HepG2 (cell line): ENCODE results near the gene YPEL3. TPM values are rescaled to one million over a fixed set of nuclear protein-coding genes. Genes with fewer than 3 reads are reported as not detected.

ENCODE experiments used
- AGO2 ChIP-seq: fragments of 200-400 bp; formaldehyde crosslinking; optimal IDR thresholded peaks from 2 replicates; pipeline ENCODE3; 2017; ENCODE audit warnings: mild to moderate bottlenecking, low read depth, low read length, moderate library complexity
- ASH2L ChIP-seq: fragments of 300-600, 200-600 bp; sonication (generic); IDR thresholded peaks from 2 replicates; pipeline ENCODE4 v1.7.0; 2017; ENCODE audit warnings: low read depth, mild to moderate bottlenecking, moderate library complexity, mixed read lengths, low read length; ENCODE audit not compliant: insufficient read length
- ESRRA ChIP-seq: sonication (generic); formaldehyde crosslinking; IDR thresholded peaks from 2 replicates; pipeline ENCODE4 v1.5.1; 2020; ENCODE audit warnings: mild to moderate bottlenecking, low read depth, missing genetic modification reagents
- GABPB1 ChIP-seq: IDR thresholded peaks from 2 replicates; pipeline ENCODE4 v1.6.1; 2016; ENCODE audit warnings: mild to moderate bottlenecking, missing genetic modification reagents, moderate library complexity, missing compliant biosample characterization
- HES4 ChIP-seq: sonication (generic); formaldehyde crosslinking; IDR thresholded peaks from 2 replicates; pipeline ENCODE4 v1.9.0; 2021; ENCODE audit warnings: mild to moderate bottlenecking, missing genetic modification reagents, borderline replicate concordance
- HMG20B ChIP-seq: conservative IDR thresholded peaks from 2 replicates; pipeline ENCODE4 v1.6.1; 2016; ENCODE audit warnings: missing genetic modification reagents, missing compliant biosample characterization
- IRF9 ChIP-seq: sonication (generic); formaldehyde crosslinking; IDR thresholded peaks from 2 replicates; pipeline ENCODE4 v1.8.0; 2022; ENCODE audit warnings: missing genetic modification reagents, mild to moderate bottlenecking, borderline replicate concordance
- IRX3 ChIP-seq: sonication (generic); formaldehyde crosslinking; IDR thresholded peaks from 2 replicates; pipeline ENCODE4 v1.8.1; 2023; ENCODE audit warnings: mild to moderate bottlenecking, low read depth, missing genetic modification reagents, borderline replicate concordance
- NFE2 ChIP-seq: sonication (generic); formaldehyde crosslinking; IDR thresholded peaks from 2 replicates; pipeline ENCODE4 v1.4.0; 2020; ENCODE audit warnings: missing genetic modification reagents
- NFE2L2 ChIP-seq: fragments of 150-350 bp; IDR thresholded peaks from 2 replicates; pipeline ENCODE4 v1.6.1; 2014; ENCODE audit warnings: low read length
- U2AF1 ChIP-seq: fragments of 200-400 bp; formaldehyde crosslinking; optimal IDR thresholded peaks from 2 replicates; pipeline ENCODE3; 2017; ENCODE audit warnings: mild to moderate bottlenecking, low read depth, low read length
- ZFP37 ChIP-seq: sonication (generic); formaldehyde crosslinking; IDR thresholded peaks from 2 replicates; pipeline ENCODE4 v1.4.0; 2020; ENCODE audit warnings: missing genetic modification reagents, borderline replicate concordance
- ZIK1 ChIP-seq: sonication (generic); formaldehyde crosslinking; IDR thresholded peaks from 2 replicates; pipeline ENCODE4 v1.5.0; 2020; ENCODE audit warnings: mild to moderate bottlenecking, low read depth, missing genetic modification reagents, borderline replicate concordance
- ZNF205 ChIP-seq: IDR thresholded peaks from 2 replicates; pipeline ENCODE4 v1.6.1; 2018; ENCODE audit warnings: missing biosample characterization, missing genetic modification reagents
- ZNF281 ChIP-seq: sonication (generic); formaldehyde crosslinking; IDR thresholded peaks from 2 replicates; pipeline ENCODE4 v1.4.0; 2020; ENCODE audit warnings: missing genetic modification reagents, borderline replicate concordance
- ZNF550 ChIP-seq: sonication (generic); formaldehyde crosslinking; IDR thresholded peaks from 2 replicates; pipeline ENCODE4 v1.4.0; 2020; ENCODE audit warnings: mild to moderate bottlenecking, missing genetic modification reagents, borderline replicate concordance
- ZNF567 ChIP-seq: sonication (generic); formaldehyde crosslinking; IDR thresholded peaks from 2 replicates; pipeline ENCODE4 v1.8.1; 2023; ENCODE audit warnings: mild to moderate bottlenecking, missing genetic modification reagents, borderline replicate concordance
- ZSCAN25 ChIP-seq: sonication (generic); formaldehyde crosslinking; IDR thresholded peaks from 2 replicates; pipeline ENCODE4 v1.8.0; 2022; ENCODE audit warnings: mild to moderate bottlenecking, missing genetic modification reagents
- polyA plus RNA-seq, 8 experiments: library from polyadenylated mRNA; depleted of rRNA in 3 of 8; stranded (reverse) in 7 of 8; unstranded in 1 of 8; fragments of >200 nt; fragmentation: Illumina TruSeq in 4 of 8; extraction: Trizol in 4 of 8; gene quantifications; 2 replicates each; pipeline versions ENCODE4 v1.2.1 to v1.2.3, GENCODE V29; 2011 to 2016; ENCODE audit warnings: low read depth in 4 of 8, missing spikeins in 1 of 8, mixed read lengths in 1 of 8; ENCODE audit not compliant: insufficient read depth in 1 of 8
- total RNA-seq, 5 experiments: library from RNA; depleted of rRNA; stranded (reverse); fragments of >200 nt; fragmentation: Illumina TruSeq; extraction: Trizol; gene quantifications; 2 replicates each; pipeline ENCODE4 v1.2.3, GENCODE V29; 2016; ENCODE audit warnings: low read depth in 1 of 5
- TF ChIP-seq, protein P1 (sequence below): sonication (generic); formaldehyde crosslinking; IDR thresholded peaks from 2 replicates; pipeline ENCODE4 v1.5.1; 2020; ENCODE audit warnings: mild to moderate bottlenecking, missing genetic modification reagents, borderline replicate concordance

The YPEL3 gene
- total and polyA plus RNA-seq, 2 of the 13 experiments (the other 11 are each of a cell fraction or from before 2014, with no cell fraction given), result 5.4 to 47.0 TPM

- TF ChIP-seq ZNF281 (CRISPR knock-in tag) (no peak), HES4 (no peak; the same call in 1 of the 2 replicates), AGO2 (peak; percentile 89), IRF9 (no peak; the same call in 1 of the 2 replicates), ZIK1 (CRISPR knock-in tag) (peak; percentile 17; the same call in 1 of the 2 replicates), ZFP37 (CRISPR knock-in tag) (0 out of 2 replicates have a peak, but pooled peaks have one; percentile 21), ASH2L (peak; percentile 25), ZSCAN25 (no peak), HMG20B (CRISPR knock-in tag) (no peak), NFE2L2 (peak; percentile 37; the same call in 1 of the 2 replicates), ZNF567 (CRISPR knock-in tag) (no peak), GABPB1 (CRISPR knock-in tag) (no peak), ESRRA (peak; percentile 92), IRX3 (CRISPR knock-in tag) (peak; percentile 42; the same call in 1 of the 2 replicates), ZNF205 (CRISPR knock-in tag) (0 out of 2 replicates have a peak, but pooled peaks have one; percentile 1), NFE2 (CRISPR knock-in tag) (peak; percentile 24; the same call in 1 of the 2 replicates), ZNF550 (CRISPR knock-in tag) (0 out of 2 replicates have a peak, but pooled peaks have one; percentile 14), U2AF1 (no peak)
- TF ChIP-seq, protein P1, sequence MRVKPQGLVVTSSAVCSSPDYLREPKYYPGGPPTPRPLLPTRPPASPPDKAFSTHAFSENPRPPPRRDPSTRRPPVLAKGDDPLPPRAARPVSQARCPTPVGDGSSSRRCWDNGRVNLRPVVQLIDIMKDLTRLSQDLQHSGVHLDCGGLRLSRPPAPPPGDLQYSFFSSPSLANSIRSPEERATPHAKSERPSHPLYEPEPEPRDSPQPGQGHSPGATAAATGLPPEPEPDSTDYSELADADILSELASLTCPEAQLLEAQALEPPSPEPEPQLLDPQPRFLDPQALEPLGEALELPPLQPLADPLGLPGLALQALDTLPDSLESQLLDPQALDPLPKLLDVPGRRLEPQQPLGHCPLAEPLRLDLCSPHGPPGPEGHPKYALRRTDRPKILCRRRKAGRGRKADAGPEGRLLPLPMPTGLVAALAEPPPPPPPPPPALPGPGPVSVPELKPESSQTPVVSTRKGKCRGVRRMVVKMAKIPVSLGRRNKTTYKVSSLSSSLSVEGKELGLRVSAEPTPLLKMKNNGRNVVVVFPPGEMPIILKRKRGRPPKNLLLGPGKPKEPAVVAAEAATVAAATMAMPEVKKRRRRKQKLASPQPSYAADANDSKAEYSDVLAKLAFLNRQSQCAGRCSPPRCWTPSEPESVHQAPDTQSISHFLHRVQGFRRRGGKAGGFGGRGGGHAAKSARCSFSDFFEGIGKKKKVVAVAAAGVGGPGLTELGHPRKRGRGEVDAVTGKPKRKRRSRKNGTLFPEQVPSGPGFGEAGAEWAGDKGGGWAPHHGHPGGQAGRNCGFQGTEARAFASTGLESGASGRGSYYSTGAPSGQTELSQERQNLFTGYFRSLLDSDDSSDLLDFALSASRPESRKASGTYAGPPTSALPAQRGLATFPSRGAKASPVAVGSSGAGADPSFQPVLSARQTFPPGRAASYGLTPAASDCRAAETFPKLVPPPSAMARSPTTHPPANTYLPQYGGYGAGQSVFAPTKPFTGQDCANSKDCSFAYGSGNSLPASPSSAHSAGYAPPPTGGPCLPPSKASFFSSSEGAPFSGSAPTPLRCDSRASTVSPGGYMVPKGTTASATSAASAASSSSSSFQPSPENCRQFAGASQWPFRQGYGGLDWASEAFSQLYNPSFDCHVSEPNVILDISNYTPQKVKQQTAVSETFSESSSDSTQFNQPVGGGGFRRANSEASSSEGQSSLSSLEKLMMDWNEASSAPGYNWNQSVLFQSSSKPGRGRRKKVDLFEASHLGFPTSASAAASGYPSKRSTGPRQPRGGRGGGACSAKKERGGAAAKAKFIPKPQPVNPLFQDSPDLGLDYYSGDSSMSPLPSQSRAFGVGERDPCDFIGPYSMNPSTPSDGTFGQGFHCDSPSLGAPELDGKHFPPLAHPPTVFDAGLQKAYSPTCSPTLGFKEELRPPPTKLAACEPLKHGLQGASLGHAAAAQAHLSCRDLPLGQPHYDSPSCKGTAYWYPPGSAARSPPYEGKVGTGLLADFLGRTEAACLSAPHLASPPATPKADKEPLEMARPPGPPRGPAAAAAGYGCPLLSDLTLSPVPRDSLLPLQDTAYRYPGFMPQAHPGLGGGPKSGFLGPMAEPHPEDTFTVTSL, result peak; percentile 63; the same call in 1 of the 2 replicates
Measured at GRCh38 chr16:30065943-30066760, 29.9 kb downstream of the YPEL3 start (continued).
